ENCODE data around the gene TMEM9B.

DNA sequence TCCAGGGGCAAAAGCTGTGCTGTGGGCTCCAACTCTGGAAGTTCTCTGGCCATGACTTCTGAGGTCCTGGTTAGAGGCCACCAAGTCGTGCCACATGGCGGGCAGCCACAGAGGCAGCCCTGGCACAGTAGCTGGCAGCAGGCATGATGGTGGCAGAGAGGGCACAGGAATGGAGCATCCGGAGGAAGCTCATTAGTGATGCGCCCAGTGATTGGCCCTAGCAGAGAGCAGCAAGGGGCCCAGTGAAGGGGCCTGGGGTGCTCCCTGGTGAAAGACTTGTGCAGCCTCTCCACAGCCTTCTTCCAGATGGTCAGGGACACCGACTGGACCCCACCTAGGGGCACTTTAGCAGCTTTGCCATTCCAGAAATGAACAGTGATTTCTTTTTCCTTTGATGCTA lies 38.5 kb downstream of the TMEM9B start:
- no peak for TF ChIP-seq CTCF (IDR thresholded peaks at IDR 0.05)
- TF ChIP-seq POLR2A (IDR thresholded peaks at IDR 0.05; ENCODE audit: low read length): no peak
- TF ChIP-seq REST (IDR thresholded peaks at IDR 0.05): no peak
- TF ChIP-seq EP300 (IDR thresholded peaks at IDR 0.05): no peak
- TF ChIP-seq RFX5 (IDR thresholded peaks at IDR 0.05): no peak
- TF ChIP-seq JUN (IDR thresholded peaks at IDR 0.05): no peak
- no peak for TF ChIP-seq MYC (IDR thresholded peaks at IDR 0.05; ENCODE audit: borderline replicate concordance, low read length)
- TF ChIP-seq KDM5A (IDR thresholded peaks at IDR 0.05): no peak
- no peak for TF ChIP-seq CHD2 (IDR thresholded peaks at IDR 0.05; ENCODE audit: low read length, partially characterized antibody)

Data from A549 (cell line).